GM18505 (cell line): ENCODE measurements around the gene SYNE2.
"Not testable (repeated sequence)": the region's sequence is repeated elsewhere in the genome, so short reads cannot be mapped to it uniquely, and the experiment has no call there.

Experiments
- ATAC-seq: cut with Tn5 transposase; IDR thresholded peaks from one replicate; pipeline ENCODE4 v1.9.1; 2021; ENCODE audit not compliant: unreplicated experiment
- POLR2A ChIP-seq: IDR thresholded peaks from 4 replicates; pipeline ENCODE4 v1.6.1; 2011; ENCODE audit warnings: borderline replicate concordance; ENCODE audit not compliant: insufficient read depth, insufficient read length; ENCODE audit errors: extremely low read depth

The SYNE2 gene

GRCh38 chr14:63862163-63862562, 9.4 kb downstream of the SYNE2 start:
- no peak for ATAC-seq
- TF ChIP-seq POLR2A = no peak

- TF ChIP-seq POLR2A = no peak
- ATAC-seq = no peak
Measured at GRCh38 chr14:63863004-63863403, 10.2 kb downstream of the SYNE2 start.

DNA sequence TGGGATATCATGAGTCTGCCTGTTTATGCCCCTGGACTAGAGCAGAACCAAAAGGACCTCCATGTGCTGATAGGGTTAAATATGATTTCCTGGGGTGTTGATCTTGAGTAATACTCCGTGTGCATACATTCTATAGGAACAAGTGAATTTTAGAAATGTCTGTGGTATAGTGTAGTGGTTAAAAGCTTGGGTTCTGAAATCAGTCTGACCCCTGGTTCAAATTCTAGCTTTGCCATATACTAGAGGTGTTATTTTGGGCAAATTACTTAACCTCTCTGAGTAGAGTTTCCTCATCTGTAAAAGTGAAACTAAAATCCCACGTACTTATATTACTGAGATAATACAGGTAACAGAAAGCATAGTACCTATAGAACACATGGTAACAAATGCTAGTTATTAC, 12.0 kb downstream of the SYNE2 start:
- not testable (repeated sequence) for ATAC-seq

DNA sequence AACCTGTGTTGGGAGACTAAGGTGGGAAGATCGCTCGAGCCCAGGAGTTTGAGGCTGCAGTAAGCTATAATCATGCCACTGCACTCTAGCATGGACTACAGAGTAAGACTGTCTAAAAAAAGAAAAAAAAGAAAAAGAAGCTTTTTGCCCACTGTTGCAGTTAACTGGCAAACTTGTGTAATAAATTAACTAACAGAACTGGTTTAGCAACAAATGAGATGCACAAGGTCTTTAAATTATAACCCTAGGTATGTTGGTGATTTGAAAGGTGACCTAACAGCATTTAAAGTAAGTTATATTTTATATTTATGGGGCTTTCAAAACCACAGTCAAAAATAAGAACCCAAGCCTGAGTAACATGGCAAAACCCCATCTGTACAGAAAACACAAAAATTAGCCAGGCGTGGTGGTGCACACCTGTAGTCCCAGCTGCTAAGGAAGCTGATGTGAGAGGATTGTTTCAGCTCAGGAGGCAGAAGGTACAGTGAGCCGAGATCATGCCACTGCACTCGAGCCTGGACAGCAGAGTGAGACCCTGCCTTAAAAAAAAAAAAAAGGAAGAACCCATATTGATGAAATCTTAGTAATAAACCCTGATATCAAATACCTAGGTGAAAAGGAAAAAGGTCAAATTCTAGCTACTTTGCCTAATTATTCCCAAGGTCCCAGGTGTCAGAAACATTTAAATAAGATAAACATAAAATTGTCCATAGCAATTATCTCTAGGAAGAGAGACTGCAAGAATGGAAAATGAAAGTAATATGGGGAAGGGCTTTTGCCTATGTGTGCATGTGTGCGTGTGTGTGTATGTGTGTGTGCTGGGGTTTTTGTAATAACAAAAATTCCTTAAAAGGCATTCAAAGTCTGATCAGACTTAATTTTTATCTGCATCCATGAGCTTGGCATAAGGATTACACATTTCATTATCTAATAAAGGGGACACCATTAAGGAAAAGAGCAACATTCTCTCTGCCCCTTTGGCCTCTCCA, 15.4 kb downstream of the SYNE2 start:
- no peak for ATAC-seq
- TF ChIP-seq POLR2A = no peak

- peak; percentile 29 for ATAC-seq
Measured at GRCh38 chr14:63869940-63870752, 17.3 kb downstream of the SYNE2 start.

DNA sequence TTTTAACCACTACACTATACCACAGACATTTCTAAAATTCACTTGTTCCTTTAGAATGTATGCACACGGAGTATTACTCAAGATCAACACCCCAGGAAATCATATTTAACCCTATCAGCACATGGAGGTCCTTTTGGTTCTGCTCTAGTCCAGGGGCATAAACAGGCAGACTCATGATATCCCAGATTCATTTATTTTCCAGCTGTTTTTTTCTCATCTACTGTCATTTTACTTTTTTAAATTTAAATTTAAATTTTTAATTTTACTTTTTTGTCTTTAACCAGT, 17.9 kb downstream of the SYNE2 start:
- ATAC-seq = not testable (repeated sequence)

DNA sequence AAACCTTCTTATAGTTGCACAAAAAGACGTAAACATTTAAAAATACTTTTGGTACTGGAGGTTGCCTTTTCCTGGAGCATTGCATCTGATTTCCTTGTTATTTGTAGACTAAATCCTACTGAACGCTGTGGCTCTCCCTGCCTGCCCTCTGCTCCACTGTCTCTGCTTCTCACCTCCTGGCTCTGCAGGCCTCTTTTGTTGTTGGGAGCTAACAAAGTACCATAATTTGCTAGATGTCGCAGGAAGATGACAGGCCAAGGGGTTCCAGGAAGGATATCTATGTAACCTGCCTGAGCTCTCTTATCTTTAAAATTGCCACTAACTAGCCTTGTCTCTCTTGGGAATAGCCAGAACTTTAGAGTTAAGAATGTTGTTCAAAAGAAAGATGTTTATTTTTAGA, 21.4 kb downstream of the SYNE2 start:
- no peak for TF ChIP-seq POLR2A
- no peak for ATAC-seq

GRCh38 chr14:63875311-63875710, 22.5 kb downstream of the SYNE2 start:
- ATAC-seq = no peak
- TF ChIP-seq POLR2A = no peak

GRCh38 chr14:63877550-63877939, 24.7 kb downstream of the SYNE2 start:
- TF ChIP-seq POLR2A = no peak
- no peak for ATAC-seq

DNA sequence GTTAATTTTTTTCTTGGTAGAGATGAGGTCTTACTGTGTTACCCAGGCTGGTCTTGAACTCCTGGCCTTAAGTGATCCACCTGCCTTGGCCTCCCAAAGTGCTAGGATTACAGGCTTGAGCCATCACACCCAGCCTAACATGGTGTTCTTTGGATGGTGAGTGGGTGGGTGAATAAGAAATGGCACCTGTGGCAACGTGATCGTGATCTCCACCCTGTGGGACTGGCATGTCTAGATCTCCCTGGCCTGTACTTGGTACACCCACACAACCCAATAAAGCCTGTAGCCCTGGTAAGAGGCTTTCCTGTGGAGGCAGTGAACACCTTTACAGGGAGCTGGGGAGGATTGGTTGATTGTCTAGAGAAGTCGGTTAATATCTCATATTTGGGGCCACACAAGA, 25.2 kb downstream of the SYNE2 start:
- no peak for TF ChIP-seq POLR2A

GRCh38 chr14:63878792-63879191, 26.0 kb downstream of the SYNE2 start:
- TF ChIP-seq POLR2A = no peak
- no peak for ATAC-seq

More for the DNA sequence above, 25.2 kb downstream of the SYNE2 start:
- ATAC-seq = no peak

DNA sequence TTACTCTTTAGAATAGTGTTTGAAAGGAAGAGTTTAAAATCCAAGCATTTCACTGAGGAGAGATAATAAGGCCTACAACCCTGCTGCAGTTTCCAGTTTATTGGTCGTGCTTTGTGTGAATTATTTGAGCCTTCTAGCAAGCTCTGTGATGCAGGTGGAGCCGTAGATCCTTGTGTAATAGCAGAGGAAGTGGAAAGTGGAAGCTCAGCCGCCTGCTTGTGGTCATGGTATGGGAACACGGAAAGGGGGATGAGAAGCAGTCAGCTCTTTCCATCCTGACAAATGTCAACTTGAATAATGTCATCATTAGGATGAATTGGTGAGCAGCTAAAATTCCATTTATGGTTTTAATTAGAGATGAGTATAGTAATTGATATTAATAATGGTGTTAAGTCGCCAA, 29.1 kb downstream of the SYNE2 start:
- no peak for ATAC-seq
- TF ChIP-seq POLR2A = no peak

- TF ChIP-seq POLR2A = no peak
- no peak for ATAC-seq
Measured at GRCh38 chr14:63887899-63888298, 35.1 kb downstream of the SYNE2 start.

GRCh38 chr14:63890553-63890952, 37.7 kb downstream of the SYNE2 start:
- no peak for ATAC-seq
- TF ChIP-seq POLR2A = no peak
